Activated effector memory CD4-positive, alpha-beta T cell treated with Interleukin-2 at 50 U/mL for 16 hours (primary cell): ENCODE results near the gene HERC6.
"Not testable (repeated sequence)": the region's sequence is repeated elsewhere in the genome, so short reads cannot be mapped to it uniquely, and the experiment has no call there.

Experiments used
- DNase-seq: peaks from one replicate; pipeline ENCODE4 v3.0.0-alpha.2; 2020

HERC6 gene

GRCh38 chr4:88378691-88379559 is at the start of gene HERC6:
Gene HERC6 (plus strand): TSS chr4:88378852. CDS start chr4:88378922, 70 bp downstream.
- DNase-seq: peak; percentile 58

- DNase-seq: no peak
Observed at GRCh38 chr4:88333741-88334405, 44.8 kb upstream of the HERC6 start.

- no peak for DNase-seq
Observed at GRCh38 chr4:88335092-88335665, 43.5 kb upstream of the HERC6 start.

- no peak for DNase-seq
Observed at GRCh38 chr4:88341227-88342192, 37.1 kb upstream of the HERC6 start.

GRCh38 chr4:88346902-88347301 is 31.8 kb upstream of the HERC6 start:
- DNase-seq: not testable (repeated sequence)

- not testable (repeated sequence) for DNase-seq
Observed at GRCh38 chr4:88348761-88349160, 29.9 kb upstream of the HERC6 start.

- DNase-seq: no peak
Observed at GRCh38 chr4:88350786-88351185, 27.9 kb upstream of the HERC6 start.

- no peak for DNase-seq
Observed at GRCh38 chr4:88352062-88352740, 26.5 kb upstream of the HERC6 start.

- no peak for DNase-seq
Observed at GRCh38 chr4:88353324-88353723, 25.3 kb upstream of the HERC6 start.

GRCh38 chr4:88356771-88357170 is 21.9 kb upstream of the HERC6 start:
- DNase-seq: no peak

GRCh38 chr4:88357262-88357661 is 21.4 kb upstream of the HERC6 start:
- DNase-seq: no peak

- DNase-seq: no peak
Observed at GRCh38 chr4:88359558-88359957, 19.1 kb upstream of the HERC6 start.

GRCh38 chr4:88360256-88360655 is 18.4 kb upstream of the HERC6 start:
- DNase-seq: no peak

- no peak for DNase-seq
Observed at GRCh38 chr4:88360791-88361190, 17.9 kb upstream of the HERC6 start.

- not testable (repeated sequence) for DNase-seq
Observed at GRCh38 chr4:88361217-88361773, 17.4 kb upstream of the HERC6 start.

- DNase-seq: no peak
Observed at GRCh38 chr4:88366460-88366859, 12.2 kb upstream of the HERC6 start.

- no peak for DNase-seq
Observed at GRCh38 chr4:88367826-88368225, 10.8 kb upstream of the HERC6 start.

- not testable (repeated sequence) for DNase-seq
Observed at GRCh38 chr4:88369180-88369812, 9.4 kb upstream of the HERC6 start.

- no peak for DNase-seq
Observed at GRCh38 chr4:88381123-88381522, 2.5 kb downstream of the HERC6 start.

- DNase-seq: peak; percentile 24
Observed at GRCh38 chr4:88382621-88383020, 4.0 kb downstream of the HERC6 start.

GRCh38 chr4:88390128-88390527 is 11.5 kb downstream of the HERC6 start:
- DNase-seq: no peak
